Lower leg skin (tissue), 4 donors: Measurements from ENCODE around the gene SNAP23. TPM values are rescaled to one million over a fixed set of nuclear protein-coding genes. Genes with fewer than 3 reads are reported as not detected.
A peak's percentile ranks its signal among the peaks of the same experiment; 100 is the strongest.

ENCODE experiments used
- DNase-seq, 2 donors: peaks; one replicate each; pipeline ENCODE4 v3.0.0-alpha.2; 2019; ENCODE audit warnings: low spot score in 2 of 2
- H3K4me3 ChIP-seq: fragments of 200-600 bp; sonication (generic); 2 replicates; pipeline ENCODE4 v1.5.1; 2017; ENCODE audit warnings: mild to moderate bottlenecking, low read depth; ENCODE audit not compliant: poor library complexity, severe bottlenecking
- CTCF ChIP-seq, 3 donors: fragments of 450-650 bp; IDR thresholded peaks; one replicate each; pipeline ENCODE4 v1.5.1; 2016; ENCODE audit warnings: antibody characterized with exemption in 3 of 3, mild to moderate bottlenecking in 3 of 3, moderate library complexity in 2 of 3
- POLR2A ChIP-seq, 2 donors: fragments of 450-650 bp; IDR thresholded peaks; one replicate each; pipeline ENCODE4 v1.6.1; 2016 to 2017; ENCODE audit warnings: antibody characterized with exemption in 2 of 2, mild to moderate bottlenecking in 1 of 2, moderate library complexity in 1 of 2
- WGBS, 2 donors: methylation state at CpG; one replicate each; pipeline ENCODE4 v1.1.5; 2018; 5-methylcytosine and 5-hydroxymethylcytosine counted together
- intact Hi-C: fragments of 100-400 bp; cut with DNase I; formaldehyde crosslinking; loops from one replicate; pipeline ENCODE4 v1.15.0; 2023; ENCODE audit warnings: low total_unique reads
- total RNA-seq, 4 donors: library from RNA; depleted of rRNA; stranded (reverse); fragments of >200 nt; gene quantifications; one replicate each; pipeline ENCODE4 v1.1.0, GENCODE V29; 2016

The SNAP23 gene
- 10 to 100 TPM; 24.8 to 63.3 (median 42.4) TPM for total RNA-seq

- intact Hi-C loops, result no loop called here
- DNase-seq, result peak; percentile 94 to 99
- 0 to 1% methylated on average over 42 to 43 of the region's 43 CpGs for WGBS, 2 donors
- peak within 1 kb of the TSS; percentile 65 for H3K4me3 ChIP-seq
- TF ChIP-seq POLR2A (IDR thresholded peaks at IDR 0.05) (peak in 1 of 2 donors; percentile 80), CTCF (IDR thresholded peaks at IDR 0.05) (no peak)
Measured at GRCh38 chr15:42495361-42496212, at the start of gene SNAP23. TSS of gene SNAP23 (plus strand) at chr15:42495634. CDS start at chr15:42511847, 16,213 bp downstream.

GRCh38 chr15:42447599-42447998 lies 47.8 kb upstream of the SNAP23 start:
- 92 to 96% methylated on average over 2 of the region's 2 CpGs for WGBS, 2 donors
- no peak overlapping the region for H3K4me3 ChIP-seq

GRCh38 chr15:42448281-42448680 lies 47.2 kb upstream of the SNAP23 start:
- H3K4me3 ChIP-seq, result no peak overlapping the region
- intact Hi-C loops, result no loop called here
- DNase-seq, result no peak
- TF ChIP-seq CTCF (IDR thresholded peaks at IDR 0.05) (no peak), POLR2A (IDR thresholded peaks at IDR 0.05) (no peak)
- 94 to 97% methylated on average over 6 of the region's 6 CpGs for WGBS, 2 donors

More at GRCh38 chr15:42447599-42447998, 47.8 kb upstream of the SNAP23 start:
- no peak for DNase-seq
- intact Hi-C loops, result no loop called here
- no peak for TF ChIP-seq POLR2A (IDR thresholded peaks at IDR 0.05)

GRCh38 chr15:42449770-42450424 lies 45.5 kb upstream of the SNAP23 start:
- 94 to 97% methylated on average over 13 of the region's 13 CpGs for WGBS, 2 donors
- intact Hi-C loops, result no loop called here

GRCh38 chr15:42450425-42450790 lies 45.0 kb upstream of the SNAP23 start:
- DNase-seq, result no peak
- 96 to 99% methylated on average over 4 of the region's 4 CpGs for WGBS, 2 donors
- TF ChIP-seq CTCF (IDR thresholded peaks at IDR 0.05), result no peak
- no peak for TF ChIP-seq POLR2A (IDR thresholded peaks at IDR 0.05)
- no peak overlapping the region for H3K4me3 ChIP-seq
- intact Hi-C loops, result no loop called here

More at GRCh38 chr15:42449770-42450424, 45.5 kb upstream of the SNAP23 start:
- no peak overlapping the region for H3K4me3 ChIP-seq
- DNase-seq, result no peak
- TF ChIP-seq CTCF (IDR thresholded peaks at IDR 0.05), result no peak
- no peak for TF ChIP-seq POLR2A (IDR thresholded peaks at IDR 0.05)

GRCh38 chr15:42453826-42454225 lies 41.6 kb upstream of the SNAP23 start:
- no peak for TF ChIP-seq CTCF (IDR thresholded peaks at IDR 0.05)
- no peak for TF ChIP-seq POLR2A (IDR thresholded peaks at IDR 0.05)
- intact Hi-C loops, result no loop called here
- H3K4me3 ChIP-seq, result no peak overlapping the region
- 97% methylated on average over 3 of the region's 3 CpGs for WGBS, 2 donors
- no peak for DNase-seq
